ENCODE measurements around the gene RPS27A.
A peak's percentile ranks its signal among the peaks of the same experiment; 100 is the strongest.
"Not testable (repeated sequence)": the region's sequence is repeated elsewhere in the genome, so short reads cannot be mapped to it uniquely, and the experiment has no call there.

RPS27A gene

DNA sequence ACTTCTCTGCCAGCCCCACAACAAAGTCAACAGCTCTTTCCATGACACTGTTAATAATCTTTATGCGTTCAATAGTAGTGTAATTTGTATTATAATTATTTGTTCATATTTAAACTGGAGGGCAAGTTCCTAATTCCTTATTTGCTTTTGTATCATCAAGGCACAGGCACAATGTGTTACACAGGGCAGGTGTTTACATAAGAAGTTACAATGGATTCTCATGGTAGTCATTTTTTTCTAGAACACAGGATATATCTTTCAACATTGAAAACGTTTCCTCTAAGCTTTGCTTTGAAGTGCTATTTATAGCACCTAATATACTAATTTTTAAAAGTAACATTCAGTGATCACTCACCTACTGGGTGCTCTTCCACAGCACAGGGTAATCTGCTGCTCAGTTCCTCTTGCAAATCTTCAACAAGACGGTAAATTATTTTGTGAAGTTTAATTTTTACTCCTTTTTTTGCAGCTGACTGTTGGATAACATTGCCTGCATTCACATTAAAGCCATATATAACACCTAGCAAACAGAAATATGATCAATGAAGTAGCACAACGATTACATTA is 7.3 kb downstream of the RPS27A start:
- no peak for DNase-seq

DNA sequence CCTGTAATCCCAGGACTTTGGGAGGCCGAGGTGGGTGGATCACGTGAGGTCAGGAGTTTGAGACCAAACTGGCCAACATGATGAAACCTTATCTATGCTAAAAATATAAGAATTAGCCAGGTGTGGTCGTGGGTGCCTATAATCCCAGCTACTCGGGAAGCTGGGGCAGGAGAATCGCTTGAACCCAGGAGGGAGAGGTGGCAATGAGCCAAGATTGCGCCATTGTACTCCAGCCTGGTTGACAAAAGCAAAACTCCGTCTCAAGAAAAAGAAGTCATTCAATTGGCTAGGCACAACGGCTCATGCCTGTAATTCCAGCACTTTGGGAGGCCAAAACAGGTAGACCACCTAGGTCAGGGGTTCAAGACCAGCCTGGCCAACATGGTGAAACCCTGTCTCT is 9.1 kb downstream of the RPS27A start:
- not testable (repeated sequence) for DNase-seq

DNA sequence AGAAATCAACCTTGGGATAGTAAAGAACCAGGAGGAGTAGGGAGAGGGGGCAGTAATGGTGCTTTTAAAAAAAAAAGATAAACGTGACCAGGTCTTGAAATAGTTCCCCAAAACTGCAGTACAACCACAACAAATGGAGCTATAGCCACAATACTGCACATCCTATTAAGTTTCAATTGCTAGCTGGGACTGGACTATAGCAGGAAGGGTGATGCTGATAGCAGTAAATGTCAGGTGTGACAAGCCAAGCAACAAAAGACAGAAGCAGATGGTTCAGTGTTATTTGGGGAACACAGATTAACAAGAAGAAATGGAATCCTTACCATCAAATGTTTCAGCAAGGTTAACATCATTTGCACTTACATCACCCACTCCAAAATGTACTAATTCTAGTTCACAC is 10.1 kb downstream of the RPS27A start:
- no peak for DNase-seq

DNA sequence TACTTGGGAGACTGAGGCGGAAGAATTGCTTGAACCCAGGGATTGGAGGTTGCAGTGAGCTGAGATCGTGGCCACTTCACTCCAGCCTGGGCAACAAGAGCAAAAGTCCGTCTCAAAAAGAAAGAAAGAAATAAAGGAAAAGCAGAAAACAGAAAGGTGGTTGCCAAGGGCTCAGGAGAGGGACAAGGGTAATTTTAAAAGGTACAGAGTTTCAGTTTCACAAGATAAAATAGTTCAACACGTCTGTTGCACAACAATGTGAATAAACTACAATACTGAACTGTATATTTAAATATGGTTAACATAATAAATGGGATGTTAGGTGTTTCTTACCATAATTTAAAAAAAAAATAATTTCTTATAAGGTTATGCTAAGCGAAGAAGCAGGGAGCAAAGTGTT is 12.9 kb downstream of the RPS27A start:
- no peak for DNase-seq

DNA sequence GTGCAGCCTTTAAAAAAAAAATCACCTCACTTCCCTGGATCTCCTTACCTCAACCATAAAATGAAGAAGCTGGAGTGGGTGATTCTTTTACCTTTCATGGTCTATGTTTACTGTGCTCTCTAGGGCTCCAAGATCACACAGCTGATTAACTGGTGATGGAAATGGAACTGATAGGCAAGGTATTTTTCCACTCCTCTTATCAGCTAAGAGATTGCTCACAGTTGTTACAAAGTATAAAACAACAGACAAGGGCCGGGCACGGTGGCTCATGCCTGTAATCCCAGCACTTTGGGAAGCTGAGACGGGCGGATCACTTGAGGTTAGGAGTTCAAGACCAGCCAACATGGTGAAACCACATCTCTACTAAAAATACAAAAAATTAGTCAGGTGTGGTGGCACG is 14.5 kb downstream of the RPS27A start:
- no peak for DNase-seq

DNA sequence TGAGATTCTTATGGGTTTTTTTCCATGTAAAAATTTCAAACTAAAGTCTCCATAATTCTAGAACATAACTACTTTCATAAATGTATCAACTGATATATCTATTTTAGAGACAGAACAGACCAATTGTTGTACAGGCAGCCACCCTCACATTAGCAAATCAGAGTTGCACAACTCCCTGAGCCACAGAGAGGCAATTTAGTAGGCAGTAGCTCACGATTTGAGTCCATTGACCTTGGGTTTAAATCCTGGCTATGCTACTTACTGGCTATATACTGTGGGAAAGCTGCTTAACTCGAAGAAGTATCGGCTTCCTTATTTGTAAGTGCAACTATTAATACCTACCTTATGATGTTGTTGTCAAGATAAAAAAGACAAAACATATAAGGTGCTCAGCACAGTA is 20.3 kb downstream of the RPS27A start:
- no peak for DNase-seq

DNA sequence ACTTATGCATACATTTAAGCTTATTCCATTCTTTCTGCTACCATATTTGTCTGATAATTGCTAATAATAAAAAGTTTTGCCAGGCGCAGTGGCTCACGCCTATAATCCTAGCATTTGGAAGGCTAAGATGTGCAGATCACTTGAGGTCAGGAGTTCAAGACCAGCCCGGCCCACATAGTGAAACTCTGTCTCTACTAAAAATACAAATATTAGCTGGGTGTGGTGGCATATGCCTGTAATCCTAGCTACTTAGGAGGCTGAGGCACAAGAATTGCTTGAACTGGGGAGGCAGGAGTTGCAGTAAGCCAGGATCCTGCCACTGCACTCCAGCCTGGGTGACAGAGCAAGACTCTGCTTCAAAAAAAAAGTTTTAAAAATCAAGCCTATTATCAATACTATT is 27.1 kb downstream of the RPS27A start:
- DNase-seq: not testable (repeated sequence)

DNA sequence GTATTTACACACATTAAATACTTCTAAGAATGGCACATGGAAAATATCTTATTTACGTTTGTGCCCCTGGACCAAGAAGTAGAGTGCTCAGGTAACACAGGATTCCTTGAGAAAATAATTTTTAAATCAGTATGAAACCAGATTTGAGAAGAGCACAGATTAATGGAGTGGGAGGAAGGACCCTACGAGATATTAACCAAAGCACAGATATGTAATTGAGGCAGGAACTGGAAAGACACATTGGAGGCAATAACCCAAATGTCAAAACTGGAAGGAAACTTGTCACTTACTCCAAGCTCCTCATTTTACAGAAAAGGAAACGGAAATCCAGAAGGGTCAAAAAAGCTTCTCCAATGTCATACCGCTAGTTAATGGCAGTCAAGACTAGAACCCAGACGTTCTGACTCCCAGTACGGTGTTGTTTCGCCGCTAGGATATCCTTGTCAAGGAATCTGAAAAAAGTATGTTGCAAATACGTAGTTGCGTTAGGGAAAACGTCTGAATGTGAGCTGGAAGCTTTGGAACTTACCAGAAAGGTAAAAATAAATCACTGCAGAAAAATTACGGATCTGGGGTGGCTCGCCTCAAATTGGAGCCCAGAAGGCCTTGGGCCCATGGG is 35.9 kb downstream of the RPS27A start:
- no peak for DNase-seq

DNA sequence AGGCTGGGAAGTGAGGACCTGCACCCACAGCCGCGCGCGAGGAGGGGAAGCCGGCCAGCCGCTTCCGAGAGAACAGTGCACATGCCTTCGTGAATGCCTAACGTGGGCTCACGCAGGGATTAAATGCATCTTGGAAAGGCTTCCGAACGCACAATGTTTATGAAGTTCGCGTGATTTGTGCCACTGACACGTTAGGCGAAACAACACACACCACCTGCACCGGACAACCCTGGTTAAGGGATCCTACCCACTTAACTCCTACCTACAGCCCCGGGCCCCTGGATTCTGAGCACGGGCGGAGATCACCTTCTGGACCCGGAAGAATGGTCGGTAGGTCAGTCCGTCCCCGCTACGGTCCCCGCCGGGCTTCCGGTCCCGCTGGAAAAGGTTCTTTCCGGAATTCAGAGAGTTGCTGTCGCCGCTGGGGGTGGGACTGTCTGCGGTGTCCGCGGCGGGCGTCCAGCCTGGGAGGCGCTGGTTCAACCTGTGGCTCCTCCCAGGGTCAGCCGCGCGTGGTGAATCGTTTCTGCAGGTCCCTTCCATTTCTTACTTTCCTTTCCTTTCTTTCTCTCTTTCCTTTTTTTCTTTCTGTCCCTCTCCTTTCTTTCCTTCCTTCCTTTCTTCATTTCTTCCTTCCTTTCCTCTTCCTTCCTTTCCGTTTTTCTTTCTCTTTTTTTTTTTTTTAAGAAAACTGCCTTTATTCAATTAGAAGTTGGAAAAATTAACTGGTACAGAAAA is 36.6 kb downstream of the RPS27A start, which contains the start of gene MTIF2:
MTIF2 (minus strand) TSS at position 325 of the 738 bp plus-strand sequence. CDS start 5,373 bp downstream, outside the sequence.
- peak; percentile 91 for DNase-seq

DNA sequence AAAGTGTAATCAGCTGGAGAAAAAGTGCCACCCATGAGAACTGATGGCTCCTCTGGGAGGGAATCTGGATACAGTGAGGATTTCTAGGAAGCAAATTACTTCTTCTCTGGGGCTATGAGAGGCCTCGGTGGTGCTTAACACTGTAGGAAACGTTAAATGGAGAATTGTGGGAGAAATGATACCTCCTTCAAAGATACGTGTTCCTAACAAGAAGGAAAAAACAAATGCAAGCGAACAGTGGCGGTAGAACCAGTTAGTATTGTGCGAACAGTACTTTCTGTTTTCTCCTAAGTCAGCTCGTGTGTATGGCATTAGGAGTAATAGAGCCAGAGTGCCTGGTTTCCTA is 37.1 kb downstream of the RPS27A start:
- no peak for DNase-seq

DNA sequence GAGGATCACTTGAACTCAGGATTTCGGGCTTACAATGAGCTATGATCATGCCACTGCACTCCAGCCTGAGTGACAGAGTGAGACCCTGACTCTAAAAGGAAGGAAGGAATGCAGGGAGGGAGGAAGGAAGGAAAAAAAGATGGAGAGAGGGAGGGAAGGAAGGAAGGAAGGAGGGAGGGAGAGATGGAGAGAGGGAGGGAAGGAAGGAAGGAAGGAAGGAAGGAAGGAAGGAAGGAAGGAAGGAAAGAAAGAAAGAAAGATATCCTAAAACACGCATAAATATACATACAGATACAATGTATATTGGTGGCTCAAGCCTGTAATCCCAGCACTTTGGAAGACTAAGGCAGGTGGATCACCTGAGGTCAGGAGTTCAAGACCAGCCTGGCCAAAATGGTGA is 41.9 kb downstream of the RPS27A start:
- not testable (repeated sequence) for DNase-seq

DNA sequence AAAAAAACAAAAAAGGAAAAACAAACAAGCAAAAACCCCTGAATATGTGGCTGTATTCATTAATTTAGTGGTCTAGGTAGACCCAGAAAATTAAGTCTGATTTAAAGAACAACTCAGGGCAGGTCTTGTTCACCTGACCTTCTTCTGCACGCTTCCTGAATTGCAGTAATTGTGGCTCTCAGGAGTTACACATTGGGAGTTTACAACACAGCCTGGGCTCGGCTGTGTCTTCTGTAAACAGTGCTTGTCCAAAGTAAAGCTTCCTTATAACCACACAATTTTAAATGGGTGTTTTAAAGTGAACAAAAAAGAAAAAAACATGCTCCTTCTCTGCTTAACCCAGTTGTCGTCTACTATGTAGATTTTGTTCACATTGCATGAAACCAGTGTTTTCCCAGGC is 44.8 kb downstream of the RPS27A start:
- no peak for DNase-seq

DNA sequence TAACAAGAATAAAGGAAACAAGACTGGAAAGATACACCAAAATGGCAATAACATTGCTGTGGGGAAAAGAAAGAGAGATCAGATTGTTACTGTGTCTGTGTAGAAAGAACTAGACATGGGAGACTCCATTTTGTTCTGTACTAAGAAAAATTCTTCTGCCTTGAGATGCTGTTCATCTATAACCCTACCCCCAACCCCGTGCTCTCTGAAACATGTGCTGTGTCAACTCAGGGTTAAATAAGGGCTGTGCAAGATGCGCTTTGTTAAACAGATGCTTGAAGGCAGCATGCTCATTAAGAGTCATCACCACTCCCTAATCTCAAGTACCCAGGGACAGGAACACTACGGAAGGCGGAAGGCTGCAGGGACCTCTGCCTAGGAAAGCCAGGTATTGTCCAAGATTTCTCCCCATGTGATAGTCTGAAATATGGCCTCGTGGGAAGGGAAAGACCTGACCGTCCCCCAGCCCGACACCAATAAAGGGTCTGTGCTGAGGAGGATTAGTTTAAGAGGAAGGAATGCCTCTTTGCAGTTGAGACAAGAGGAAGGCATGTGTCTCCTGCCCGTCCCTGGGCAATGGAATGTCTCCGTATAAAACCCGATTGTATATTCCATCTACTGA is 46.8 kb downstream of the RPS27A start:
- not testable (repeated sequence) for DNase-seq

DNA sequence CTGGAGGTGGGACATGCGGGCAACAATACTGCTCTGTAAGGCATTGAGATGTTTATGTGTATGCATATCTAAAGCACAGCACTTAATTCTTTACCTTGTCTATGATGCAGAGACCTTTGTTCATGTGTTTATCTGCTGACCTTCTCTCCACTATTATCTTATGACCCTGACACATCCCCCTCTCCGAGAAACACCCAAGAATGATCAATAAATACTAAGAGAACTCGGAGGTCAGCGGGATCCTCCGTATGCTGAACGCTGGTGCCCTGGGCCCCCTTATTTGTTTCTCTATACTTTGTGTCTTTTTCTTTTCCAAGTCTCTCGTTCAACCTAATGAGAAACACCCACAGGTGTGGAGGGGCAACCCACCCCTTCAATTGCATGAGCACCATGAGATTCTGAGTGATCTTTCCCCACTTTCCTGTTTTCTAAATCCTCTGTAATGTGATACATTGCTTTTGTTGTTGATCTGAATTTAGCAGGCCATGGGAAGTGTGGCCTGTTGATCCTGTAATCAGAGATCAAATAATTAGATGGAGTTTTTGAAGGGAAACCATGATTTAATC is 47.5 kb downstream of the RPS27A start:
- not testable (repeated sequence) for DNase-seq

DNA sequence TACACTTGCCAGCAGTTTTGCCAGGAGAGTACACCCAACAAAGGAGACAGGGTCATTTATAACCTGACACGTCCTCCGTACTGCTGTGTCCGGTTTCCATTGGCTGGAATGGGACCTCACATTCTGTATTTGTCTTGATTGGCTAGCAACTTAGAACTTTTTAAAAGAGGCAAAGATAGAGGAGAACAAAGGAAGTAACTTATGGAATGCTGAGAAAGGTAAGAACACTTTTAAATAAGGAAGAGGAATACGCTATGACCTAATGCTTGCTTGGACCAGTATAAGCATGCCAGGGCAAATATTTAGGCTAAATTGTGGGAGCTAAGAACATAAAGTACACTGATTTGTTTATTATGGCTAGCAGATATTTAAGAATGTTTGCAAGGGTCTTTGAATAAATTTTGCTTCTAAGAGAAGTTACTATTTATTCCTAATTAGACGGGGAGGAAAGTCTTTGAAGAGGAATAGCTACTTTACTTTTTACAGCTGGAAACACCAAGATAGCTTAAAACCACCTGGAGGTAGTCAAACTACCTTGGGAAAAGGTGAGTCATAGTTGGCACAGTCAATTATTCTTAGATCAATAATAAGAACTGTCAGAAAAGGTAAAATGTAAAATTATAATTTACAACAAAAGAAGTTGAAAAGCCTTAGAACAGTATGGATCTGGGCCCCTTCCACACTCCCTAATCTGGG is 48.5 kb downstream of the RPS27A start:
- DNase-seq: not testable (repeated sequence)

DNA sequence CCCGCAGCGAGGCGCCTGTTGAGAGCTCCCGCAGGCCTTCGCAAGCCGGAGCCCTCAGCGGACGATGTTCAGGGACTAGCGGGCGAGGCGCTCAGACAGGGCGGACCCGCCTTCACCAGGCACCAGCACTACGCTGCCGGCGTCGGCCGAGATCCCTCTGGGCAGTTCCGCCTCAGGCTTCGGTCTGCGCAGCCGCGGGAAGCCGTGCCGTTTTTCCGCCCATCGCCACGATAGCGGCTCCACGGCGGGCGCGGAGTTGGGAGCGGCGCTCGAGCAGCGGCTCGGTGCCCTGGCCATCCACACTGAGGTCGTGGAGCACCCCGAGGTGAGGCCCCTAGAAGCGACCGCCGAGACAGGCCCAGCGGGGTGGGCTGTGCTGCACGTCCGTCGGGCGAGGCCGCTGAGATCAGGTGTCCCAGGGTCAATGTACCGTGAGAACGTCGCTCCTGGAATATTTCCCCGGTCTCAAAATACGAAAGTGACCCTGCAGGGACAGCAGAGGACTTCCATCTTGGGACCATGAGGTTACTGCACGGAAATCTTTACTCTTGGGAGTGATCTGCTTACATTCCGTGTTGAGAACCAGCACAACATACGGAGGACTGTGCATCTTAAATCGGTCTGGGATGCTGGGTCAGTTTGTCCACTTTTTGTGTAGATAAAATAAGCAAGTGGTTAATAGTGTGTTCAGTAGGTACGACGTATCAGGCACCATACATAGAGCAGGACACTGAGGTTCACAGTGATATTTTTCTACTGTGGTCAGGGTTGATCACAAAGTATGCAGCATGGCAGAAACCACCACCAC is 49.8 kb downstream of the RPS27A start:
- DNase-seq: peak; percentile 52

DNA sequence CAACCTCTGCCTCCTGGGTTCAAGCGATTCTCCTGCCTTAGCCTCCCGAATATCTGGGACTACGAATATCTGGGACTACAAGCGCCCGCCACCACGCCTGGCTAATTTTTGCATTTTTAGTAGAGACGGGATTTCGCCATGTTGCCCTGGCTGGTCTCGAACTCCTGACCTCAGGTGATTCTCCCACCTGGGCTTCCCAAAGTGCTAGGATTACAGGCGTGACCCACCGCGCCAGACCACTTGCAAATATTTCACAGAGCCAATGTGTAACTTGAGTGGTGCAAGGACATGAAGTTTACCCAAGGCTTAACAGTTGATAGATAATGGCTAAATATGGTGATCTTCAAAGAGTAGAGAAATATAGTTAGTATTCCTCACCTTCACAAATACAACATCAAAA is 50.6 kb downstream of the RPS27A start:
- DNase-seq: no peak
